Spinal cord (tissue), 10 donors: ENCODE results near the gene MAFF. TPM values are rescaled to one million over a fixed set of nuclear protein-coding genes. Genes with fewer than 3 reads are reported as not detected.
A peak's percentile ranks its signal among the peaks of the same experiment; 100 is the strongest.

Source experiments
- DNase-seq, 6 donors: peaks; one replicate each; pipeline versions ENCODE4 v3.0.0 to v3.0.0-alpha.2; 2013 to 2015; ENCODE audit warnings: low spot score in 6 of 6, low read depth in 4 of 6
- H3K27ac ChIP-seq: one replicate; pipeline ENCODE4 v1.5.1; 2013; ENCODE audit warnings: low read depth, low read length, control low read depth
- H3K27me3 ChIP-seq: one replicate; pipeline ENCODE4 v1.6.1; 2013; ENCODE audit warnings: low read length; ENCODE audit not compliant: control insufficient read depth, insufficient read depth
- H3K36me3 ChIP-seq: one replicate; pipeline ENCODE4 v1.6.1; 2013; ENCODE audit warnings: low read length; ENCODE audit not compliant: control insufficient read depth, insufficient read depth
- H3K4me1 ChIP-seq: one replicate; pipeline ENCODE4 v1.6.1; 2013; ENCODE audit warnings: low read length; ENCODE audit not compliant: control insufficient read depth, insufficient read depth
- H3K4me3 ChIP-seq: one replicate; pipeline ENCODE4 v1.5.1; 2013; ENCODE audit warnings: low read depth, low read length, control low read depth
- H3K9me3 ChIP-seq: one replicate; pipeline ENCODE4 v1.6.1; 2013; ENCODE audit warnings: low read length; ENCODE audit not compliant: control insufficient read depth, insufficient read depth
- WGBS: methylation state at CpG from one replicate; pipeline ENCODE4 v1.1.5; 2013; ENCODE audit warnings: missing lambda C conversion rate; ENCODE audit not compliant: insufficient coverage; 5-methylcytosine and 5-hydroxymethylcytosine counted together
- polyA plus RNA-seq, 2 donors: library from polyadenylated mRNA; unstranded; fragments of 120-200 nt; gene quantifications; one replicate each; pipeline ENCODE4 v1.2.1, GENCODE V29; 2013; ENCODE audit not compliant: insufficient read length in 2 of 2
- total RNA-seq, 2 donors: library from RNA; depleted of rRNA in 1 of 2; stranded (reverse); fragments of 120-200 nt in 1 of 2; fragments of >200 nt in 1 of 2; gene quantifications; one replicate each; pipeline versions ENCODE4 v1.2.3 to v1.2.4, GENCODE V29; 2013 to 2014
- donor health status: healthy.

The MAFF gene
- total and polyA plus RNA-seq, 4 donors, result 4.7 to 7.1 (median 6.2) TPM

- DNase-seq, result no peak
- Histone ChIP-seq H3K9me3 (no peaks in the 10 kb centered on the region), H3K4me1 (peaks cover 15% of the 10 kb centered on the region), H3K27ac (no peak overlapping the region), H3K4me3 (no peak overlapping the region), H3K27me3 (no peaks in the 10 kb centered on the region), H3K36me3 (peaks cover 33% of the 10 kb centered on the region)
- 90% methylated on average over 7 of the region's 7 CpGs for WGBS
Measured at GRCh38 chr22:38251341-38251692, 49.5 kb downstream of the MAFF start.

GRCh38 chr22:38255697-38256096 is 53.9 kb downstream of the MAFF start:
- no peaks in the 10 kb centered on the region for H3K9me3 ChIP-seq
- no peaks in the 10 kb centered on the region for H3K27me3 ChIP-seq
- no peak overlapping the region for H3K4me3 ChIP-seq
- no peak overlapping the region for H3K27ac ChIP-seq
- H3K4me1 ChIP-seq, result peaks cover 29% of the 10 kb centered on the region
- DNase-seq, result no peak
- peaks cover 7% of the 10 kb centered on the region for H3K36me3 ChIP-seq
- 100% methylated on average over 2 of the region's 2 CpGs for WGBS

GRCh38 chr22:38257181-38257580 is 55.4 kb downstream of the MAFF start:
- Histone ChIP-seq H3K4me3 (no peak overlapping the region), H3K4me1 (peaks cover 40% of the 10 kb centered on the region), H3K27me3 (no peaks in the 10 kb centered on the region), H3K27ac (peak overlapping the region; percentile 76), H3K9me3 (no peaks in the 10 kb centered on the region), H3K36me3 (peaks cover 3% of the 10 kb centered on the region)
- 35% methylated on average over 6 of the region's 14 CpGs for WGBS
- DNase-seq, result no peak

GRCh38 chr22:38257650-38258250 is 56.0 kb downstream of the MAFF start:
- H3K36me3 ChIP-seq, result no peaks in the 10 kb centered on the region
- H3K9me3 ChIP-seq, result no peaks in the 10 kb centered on the region
- no peaks in the 10 kb centered on the region for H3K27me3 ChIP-seq
- H3K4me3 ChIP-seq, result no peak overlapping the region
- H3K27ac ChIP-seq, result peak overlapping the region; percentile 76
- DNase-seq, result no peak
- H3K4me1 ChIP-seq, result peaks cover 46% of the 10 kb centered on the region
- 86% methylated on average over 2 of the region's 4 CpGs for WGBS

- WGBS, result 72% methylated on average over 5 of the region's 8 CpGs
- peak overlapping the region; percentile 0 for H3K27ac ChIP-seq
- no peaks in the 10 kb centered on the region for H3K27me3 ChIP-seq
- peaks cover 48% of the 10 kb centered on the region for H3K4me1 ChIP-seq
- no peaks in the 10 kb centered on the region for H3K9me3 ChIP-seq
- H3K36me3 ChIP-seq, result peaks cover 5% of the 10 kb centered on the region
- no peak overlapping the region for H3K4me3 ChIP-seq
- no peak for DNase-seq
Measured at GRCh38 chr22:38258895-38259294, 57.1 kb downstream of the MAFF start.

- WGBS, result 42% methylated on average over 6 of the region's 8 CpGs
- peaks cover 49% of the 10 kb centered on the region for H3K4me1 ChIP-seq
- no peak overlapping the region for H3K4me3 ChIP-seq
- no peaks in the 10 kb centered on the region for H3K9me3 ChIP-seq
- no peaks in the 10 kb centered on the region for H3K27me3 ChIP-seq
- peaks cover 10% of the 10 kb centered on the region for H3K36me3 ChIP-seq
- H3K27ac ChIP-seq, result no peak overlapping the region
- DNase-seq, result no peak
Measured at GRCh38 chr22:38259370-38259769, 57.6 kb downstream of the MAFF start.

- H3K4me1 ChIP-seq, result peaks cover 55% of the 10 kb centered on the region
- no peaks in the 10 kb centered on the region for H3K9me3 ChIP-seq
- H3K4me3 ChIP-seq, result peak overlapping the region; percentile 12
- H3K36me3 ChIP-seq, result peaks cover 10% of the 10 kb centered on the region
- peak overlapping the region; percentile 84 for H3K27ac ChIP-seq
- DNase-seq, result peak in 2 of 6 donors; percentile 43 to 64
- 27% methylated on average over 7 of the region's 15 CpGs for WGBS
- H3K27me3 ChIP-seq, result no peaks in the 10 kb centered on the region
Measured at GRCh38 chr22:38260761-38261681, 59.2 kb downstream of the MAFF start.

GRCh38 chr22:38262051-38262795 is 60.4 kb downstream of the MAFF start:
- Histone ChIP-seq H3K4me1 (peaks cover 59% of the 10 kb centered on the region), H3K27ac (peak overlapping the region; percentile 22), H3K4me3 (no peak overlapping the region), H3K27me3 (no peaks in the 10 kb centered on the region), H3K36me3 (peaks cover 10% of the 10 kb centered on the region), H3K9me3 (no peaks in the 10 kb centered on the region)
- no peak for DNase-seq
- WGBS, result 72% methylated on average over 18 of the region's 20 CpGs

- DNase-seq, result no peak
- H3K27ac ChIP-seq, result no peak overlapping the region
- no peaks in the 10 kb centered on the region for H3K27me3 ChIP-seq
- H3K36me3 ChIP-seq, result peaks cover 15% of the 10 kb centered on the region
- H3K4me1 ChIP-seq, result peaks cover 56% of the 10 kb centered on the region
- no peaks in the 10 kb centered on the region for H3K9me3 ChIP-seq
- WGBS, result 97% methylated on average over 3 of the region's 6 CpGs
- H3K4me3 ChIP-seq, result no peak overlapping the region
Measured at GRCh38 chr22:38264322-38264843, 62.6 kb downstream of the MAFF start.
